NCI-H146 (cell line): ENCODE data around the gene EPHX1.
A peak's percentile ranks its signal among the peaks of the same experiment; 100 is the strongest.

Source experiments
- DNase-seq: peaks from one replicate; lab custom pipeline; 2025; lab: John Stamatoyannopoulos, UW

The EPHX1 gene

DNA sequence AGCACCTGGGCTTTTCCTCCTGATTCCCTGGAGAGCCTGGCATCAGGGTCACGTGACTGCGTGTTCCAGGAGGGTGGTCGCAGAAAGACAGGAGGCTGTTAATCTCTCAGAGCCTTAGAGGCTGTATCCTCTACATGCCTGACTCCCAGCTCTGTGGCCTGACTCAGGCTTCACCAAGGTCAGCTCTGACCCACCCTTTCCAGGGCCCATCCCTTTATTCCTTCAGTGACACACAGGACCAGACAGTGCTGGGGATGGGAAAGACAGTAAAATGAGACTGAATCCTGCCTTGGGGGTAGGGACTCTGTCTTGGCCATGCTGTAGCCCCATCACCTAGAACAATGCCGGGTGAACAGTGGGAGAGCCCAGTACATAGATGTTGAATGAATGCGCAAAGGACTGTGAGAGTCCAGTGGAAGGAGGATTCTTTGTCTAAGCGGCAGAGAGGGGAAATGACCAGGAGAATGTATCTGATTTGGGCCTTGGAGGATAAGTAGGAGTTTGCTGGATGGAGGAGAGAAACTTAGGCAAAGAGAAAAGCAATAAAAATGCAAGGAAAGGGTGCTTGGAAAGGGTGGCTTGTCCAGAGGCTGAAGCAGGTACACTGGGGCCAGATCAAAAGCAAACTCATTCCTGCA lies 33.0 kb downstream of the EPHX1 start:
- DNase-seq = no peak

DNA sequence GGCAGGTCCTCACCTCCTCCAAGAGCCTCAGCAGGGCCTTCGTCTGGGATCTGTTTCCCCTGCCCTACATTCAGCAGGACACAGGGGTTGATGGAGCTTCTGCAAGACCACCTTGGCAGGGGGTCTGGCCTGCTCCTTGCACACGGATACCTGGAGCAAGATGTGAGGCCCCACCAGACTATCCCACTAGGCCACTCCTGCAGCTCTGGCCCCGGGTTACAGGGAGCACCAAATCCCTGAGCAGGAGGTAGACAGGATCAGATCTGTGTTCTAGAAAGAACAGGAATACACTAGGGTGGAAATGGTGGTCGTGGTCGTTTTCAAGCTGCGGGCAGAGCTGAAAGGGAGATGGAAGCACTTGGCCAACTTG lies 33.5 kb downstream of the EPHX1 start:
- no peak for DNase-seq

DNA sequence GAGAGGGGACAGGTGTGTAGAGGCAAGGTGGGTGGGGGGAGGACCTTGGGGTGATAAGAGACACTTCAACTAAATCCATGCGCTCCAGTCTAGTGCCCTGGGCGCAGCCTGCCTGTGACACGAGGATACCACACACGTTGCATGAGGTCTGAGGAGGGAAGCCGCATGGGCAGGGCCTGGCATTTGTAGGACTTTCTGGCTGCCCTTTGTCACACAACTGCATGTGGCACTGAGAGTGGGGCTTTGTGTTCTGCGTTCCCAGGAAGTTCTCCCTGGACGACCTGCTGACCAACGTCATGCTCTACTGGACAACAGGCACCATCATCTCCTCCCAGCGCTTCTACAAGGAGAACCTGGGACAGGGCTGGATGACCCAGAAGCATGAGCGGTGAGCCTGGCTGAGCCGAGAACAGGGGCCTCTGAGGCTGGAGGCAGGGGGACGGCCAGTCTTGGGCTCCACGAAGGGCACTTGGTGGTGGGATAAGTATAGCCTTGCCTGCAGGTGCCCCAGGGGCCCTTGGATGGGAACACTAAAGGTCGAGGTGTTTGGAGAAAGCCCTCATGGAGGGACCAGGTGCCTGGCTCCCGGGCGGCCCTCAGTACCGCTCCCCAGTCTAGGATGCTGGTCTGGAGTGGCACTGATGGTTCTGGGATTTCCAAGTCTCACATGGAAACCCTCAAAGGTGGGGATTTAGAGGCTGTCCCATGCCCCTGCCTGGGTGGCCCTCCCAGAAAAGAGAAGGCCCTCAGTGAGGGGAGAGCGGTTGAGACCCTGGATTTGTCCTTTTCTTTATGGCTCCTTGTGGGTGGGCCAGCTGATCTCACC lies 34.5 kb downstream of the EPHX1 start:
- no peak for DNase-seq

DNA sequence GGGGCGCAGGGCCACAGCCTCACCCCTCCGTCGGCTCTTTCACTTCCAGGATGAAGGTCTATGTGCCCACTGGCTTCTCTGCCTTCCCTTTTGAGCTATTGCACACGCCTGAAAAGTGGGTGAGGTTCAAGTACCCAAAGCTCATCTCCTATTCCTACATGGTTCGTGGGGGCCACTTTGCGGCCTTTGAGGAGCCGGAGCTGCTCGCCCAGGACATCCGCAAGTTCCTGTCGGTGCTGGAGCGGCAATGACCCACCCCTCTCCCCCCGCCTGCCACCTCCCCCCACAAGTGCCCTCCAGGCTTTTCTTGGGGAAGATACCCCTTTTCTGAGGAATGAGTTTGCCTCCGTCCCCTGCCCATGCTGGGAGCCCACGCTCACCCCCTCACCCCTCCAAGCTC lies 35.2 kb downstream of the EPHX1 start:
- DNase-seq = no peak

DNA sequence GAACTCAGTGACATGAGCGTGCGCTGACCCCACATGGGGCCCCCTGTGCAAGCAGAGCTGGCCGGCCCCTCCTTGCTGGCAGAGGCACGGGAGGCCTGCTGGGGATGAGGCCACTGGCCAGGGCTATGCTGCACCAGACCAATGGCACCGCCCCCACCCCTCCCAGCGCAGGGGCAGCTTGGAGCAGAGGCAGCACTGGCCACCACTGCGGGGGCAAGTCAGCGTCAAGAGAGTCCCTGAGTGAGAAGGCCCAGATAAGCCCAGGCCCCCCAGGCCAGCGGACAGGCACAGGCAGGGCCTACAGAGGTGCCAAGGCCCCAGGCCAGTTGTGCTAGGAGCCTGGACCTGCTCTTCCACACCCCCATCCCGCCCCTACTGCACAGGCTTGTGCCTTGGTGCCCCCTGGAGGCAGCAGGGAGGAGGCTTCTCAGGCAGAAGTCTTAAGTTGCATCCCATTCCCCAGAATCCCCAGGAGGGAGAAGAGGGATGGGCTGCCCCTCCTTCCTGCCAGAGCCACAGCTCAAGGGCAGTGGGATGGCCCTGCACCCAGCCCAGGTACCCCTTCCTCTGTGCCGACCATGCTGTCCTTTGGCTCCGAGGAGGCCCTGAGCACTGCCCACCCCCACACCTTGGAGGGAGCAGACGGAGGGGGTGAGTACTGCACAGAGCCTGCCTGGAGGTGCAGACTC lies 35.8 kb downstream of the EPHX1 start:
- peak; percentile 65 for DNase-seq

DNA sequence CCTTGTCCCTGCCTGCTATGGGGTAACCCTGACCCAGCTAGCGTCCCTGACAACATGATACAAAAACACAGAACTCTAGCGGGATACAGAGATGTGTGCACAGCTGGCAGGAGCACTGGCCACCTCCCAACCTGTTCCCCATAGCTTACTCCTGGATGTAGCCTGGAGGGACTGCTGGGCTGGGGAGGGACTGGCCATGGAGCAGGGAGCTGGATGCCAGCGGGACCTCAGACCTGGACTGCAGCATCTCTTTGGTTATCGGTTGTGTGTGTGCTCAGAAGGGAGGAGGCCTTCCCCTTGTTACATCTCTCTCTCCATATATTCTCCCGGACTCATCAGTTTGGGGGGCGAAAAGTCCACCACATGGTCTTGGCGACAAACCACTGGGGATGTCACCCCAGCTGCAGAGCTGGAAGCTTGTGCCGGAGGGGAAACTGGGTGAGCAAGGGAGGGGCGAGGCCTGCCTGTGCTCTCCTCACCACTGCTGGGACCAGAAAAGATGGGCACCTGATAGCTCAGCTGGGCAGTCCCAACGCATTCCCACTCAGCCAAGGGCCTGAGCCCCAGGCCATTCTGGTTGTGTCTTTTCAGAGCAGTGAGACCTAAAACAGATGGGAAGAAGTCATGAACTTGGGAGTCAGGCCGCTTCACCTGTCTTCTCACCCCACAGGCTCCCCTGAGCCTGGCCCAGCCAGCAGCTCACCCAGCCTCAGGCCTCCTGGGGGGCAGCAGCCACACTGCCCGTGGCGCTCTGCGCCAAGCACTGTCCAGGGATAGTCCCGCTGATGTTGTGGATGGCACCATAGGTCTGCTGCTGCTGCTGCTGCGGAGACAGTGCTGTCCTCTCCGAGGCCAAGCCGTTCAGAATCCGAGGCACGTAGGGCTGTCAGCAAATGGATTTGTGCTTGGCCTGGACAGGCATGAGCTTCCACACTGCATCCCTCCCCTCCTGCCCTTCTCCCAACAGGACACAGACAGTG lies 36.7 kb downstream of the EPHX1 start:
- no peak for DNase-seq

DNA sequence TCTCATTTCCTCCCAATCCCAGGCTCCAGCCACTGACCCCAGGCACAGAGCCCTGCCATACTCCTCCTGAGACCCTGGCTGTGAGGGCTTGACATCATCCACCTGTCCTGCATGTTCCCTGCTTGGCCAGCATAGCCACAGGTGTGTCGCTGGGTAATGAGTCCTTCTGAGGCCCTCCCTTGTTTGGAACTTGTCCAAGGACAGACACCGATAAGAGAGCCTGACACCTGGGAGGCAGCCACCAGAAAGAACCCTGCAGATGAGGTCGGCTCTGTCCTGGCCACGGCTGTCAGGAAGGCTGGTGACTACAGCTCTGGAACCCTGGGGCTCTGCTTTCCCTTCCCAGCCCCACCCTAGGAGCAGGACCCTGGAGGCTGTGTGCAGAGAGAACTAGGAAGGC lies 37.7 kb downstream of the EPHX1 start:
- DNase-seq = peak; percentile 96

DNA sequence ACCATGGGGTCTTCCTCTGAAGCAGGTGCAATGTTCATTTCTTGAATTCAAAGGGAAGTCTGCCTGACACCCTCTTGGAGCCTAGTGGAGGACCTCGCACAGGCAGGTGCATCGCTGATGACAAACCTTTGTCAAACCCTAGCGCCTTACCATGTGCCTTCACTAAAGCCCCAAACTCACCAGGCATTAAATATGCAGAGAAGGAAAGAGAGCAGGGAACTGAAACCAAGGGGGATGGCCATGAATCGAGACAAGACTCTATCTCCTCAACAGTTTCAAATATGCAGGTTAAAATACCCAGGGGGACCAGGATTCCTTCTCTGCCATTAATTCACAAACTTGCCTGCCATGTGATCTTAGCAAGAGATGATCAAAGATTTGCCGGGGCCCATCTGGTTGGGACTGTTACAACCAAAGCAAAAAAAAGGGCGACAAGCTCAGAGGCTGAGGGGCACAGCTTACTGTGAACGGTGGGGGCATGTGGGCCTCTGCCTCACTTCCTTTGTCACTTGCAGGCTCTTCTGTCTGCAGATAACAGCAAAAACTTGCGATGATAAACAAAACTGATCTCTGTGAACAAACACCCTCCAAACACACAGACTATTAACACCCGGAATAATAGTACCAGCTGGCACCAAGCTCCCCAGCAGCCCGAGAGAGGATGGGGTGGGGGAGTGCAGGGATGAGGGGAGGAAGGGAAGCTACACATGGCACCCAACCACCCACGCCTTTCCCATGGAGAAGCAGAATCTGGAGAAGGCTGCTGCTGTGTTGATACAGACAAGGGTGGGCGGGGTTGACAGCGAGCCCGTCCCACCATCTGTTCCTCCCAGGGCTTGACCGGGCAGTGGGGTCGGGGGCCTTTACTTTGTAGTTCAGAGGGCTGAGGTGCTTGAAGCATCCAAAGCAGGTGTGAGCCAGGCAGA lies 38.4 kb downstream of the EPHX1 start:
- peak; percentile 10 for DNase-seq

DNA sequence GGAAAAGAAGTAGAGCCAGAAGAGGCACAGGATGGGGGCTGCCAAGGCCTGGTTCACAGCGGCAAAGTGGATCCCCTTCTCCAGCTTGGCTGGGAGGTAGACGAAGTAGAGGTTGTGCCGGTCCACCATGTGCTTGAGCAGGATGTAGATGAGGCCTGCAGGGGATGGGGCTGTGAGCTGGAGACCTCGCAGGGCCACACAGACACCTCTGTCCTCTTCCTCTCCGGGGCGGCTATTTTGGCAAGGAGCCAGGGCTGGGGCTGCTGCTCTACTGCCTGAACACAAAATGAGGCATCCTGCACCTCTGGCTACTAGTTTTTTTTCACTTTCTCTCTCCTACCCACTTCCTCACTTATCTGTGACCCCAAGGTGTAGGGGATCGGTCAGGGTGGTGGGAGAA lies 40.0 kb downstream of the EPHX1 start:
- DNase-seq = no peak

DNA sequence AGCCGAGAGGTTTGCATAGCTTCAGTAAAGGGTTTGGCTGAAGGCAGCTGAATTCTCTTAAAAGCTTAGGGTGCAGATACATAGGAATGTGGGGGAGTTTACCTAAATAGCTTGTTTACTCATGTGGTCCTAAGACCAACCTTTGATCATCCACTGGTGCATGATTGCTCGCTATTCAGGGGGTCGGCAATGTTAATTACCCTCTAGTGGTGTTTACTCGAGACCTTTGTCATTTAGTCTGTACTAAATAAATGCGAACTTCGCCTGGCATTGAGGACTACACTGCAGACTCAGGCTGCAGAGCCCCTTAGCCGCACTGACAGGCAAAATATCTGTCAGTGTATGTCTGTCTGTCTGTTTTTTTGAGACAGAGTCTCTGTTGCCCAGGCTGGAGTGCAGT lies 40.4 kb downstream of the EPHX1 start:
- DNase-seq = no peak

DNA sequence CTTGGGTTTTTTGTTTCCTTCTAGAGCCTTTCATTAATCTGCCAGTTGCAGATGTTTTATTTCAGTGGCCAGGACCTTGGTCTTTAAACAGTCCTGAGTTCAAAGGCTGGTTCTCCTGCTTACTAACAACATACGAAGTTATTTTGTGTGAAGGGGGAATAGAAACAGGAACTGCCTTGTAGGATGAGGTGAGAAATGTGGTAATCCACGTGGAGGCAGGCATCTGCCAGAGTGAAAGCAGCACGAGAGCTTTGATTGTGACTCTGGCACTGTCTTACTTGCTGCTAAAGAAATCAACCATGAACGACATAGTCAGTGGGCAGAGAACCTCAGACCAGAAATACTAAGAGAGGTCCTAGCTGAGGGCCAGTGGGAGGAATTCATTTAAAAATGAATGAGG lies 41.9 kb downstream of the EPHX1 start:
- DNase-seq = no peak

DNA sequence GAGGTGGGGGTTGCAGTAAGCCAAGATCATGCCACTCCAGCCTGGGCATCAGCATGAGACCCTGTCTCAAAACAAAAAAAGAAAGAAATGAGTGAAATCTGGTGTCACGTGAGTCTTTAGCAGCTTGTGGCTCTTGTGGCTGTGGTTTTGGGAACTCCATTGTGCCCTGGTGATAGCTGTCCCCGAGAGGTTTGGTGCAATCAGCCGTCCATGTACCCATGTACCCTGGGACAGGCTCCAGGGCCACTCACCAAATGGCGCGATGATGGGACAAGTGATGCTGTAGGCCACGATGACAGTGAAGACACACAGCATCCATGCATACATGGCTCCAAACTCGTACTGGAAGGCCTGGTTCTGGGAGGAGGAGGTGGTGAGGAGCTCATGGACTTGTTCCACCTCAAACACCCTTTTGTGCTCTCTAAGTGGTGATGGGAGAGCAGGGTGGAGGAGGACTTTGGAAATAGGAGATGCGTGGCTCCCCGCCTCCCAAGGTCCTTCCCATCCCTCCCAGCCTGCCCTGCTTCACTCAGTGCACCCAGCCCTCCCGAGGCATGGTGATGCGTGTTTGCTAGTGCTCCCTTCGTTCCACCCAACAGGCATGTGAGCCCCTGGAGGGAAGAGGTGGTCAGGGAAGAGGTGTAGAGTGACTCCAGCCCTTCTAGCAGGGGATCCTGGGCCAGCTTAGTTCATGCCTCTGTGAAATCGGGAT lies 42.6 kb downstream of the EPHX1 start:
- DNase-seq = no peak

DNA sequence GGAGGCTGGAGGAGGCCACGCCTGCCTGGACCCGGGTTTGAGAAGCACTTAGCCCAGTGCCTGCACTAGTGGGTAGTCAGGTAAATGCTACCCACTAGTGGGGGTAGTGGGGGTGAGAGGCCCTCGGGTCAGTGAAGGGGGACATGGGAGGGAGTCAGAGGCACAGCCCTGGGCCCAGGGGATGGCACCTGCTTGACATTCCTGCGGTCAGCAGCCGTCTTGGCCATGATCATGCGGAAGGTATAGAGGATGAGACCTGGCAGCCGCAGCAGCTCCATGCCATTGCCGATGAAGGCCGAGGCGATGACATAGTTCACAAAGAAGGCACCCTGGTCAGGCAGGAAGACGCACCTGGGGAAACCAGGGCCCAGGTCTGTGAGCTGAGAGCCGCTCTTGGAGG lies 43.5 kb downstream of the EPHX1 start:
- DNase-seq = no peak

DNA sequence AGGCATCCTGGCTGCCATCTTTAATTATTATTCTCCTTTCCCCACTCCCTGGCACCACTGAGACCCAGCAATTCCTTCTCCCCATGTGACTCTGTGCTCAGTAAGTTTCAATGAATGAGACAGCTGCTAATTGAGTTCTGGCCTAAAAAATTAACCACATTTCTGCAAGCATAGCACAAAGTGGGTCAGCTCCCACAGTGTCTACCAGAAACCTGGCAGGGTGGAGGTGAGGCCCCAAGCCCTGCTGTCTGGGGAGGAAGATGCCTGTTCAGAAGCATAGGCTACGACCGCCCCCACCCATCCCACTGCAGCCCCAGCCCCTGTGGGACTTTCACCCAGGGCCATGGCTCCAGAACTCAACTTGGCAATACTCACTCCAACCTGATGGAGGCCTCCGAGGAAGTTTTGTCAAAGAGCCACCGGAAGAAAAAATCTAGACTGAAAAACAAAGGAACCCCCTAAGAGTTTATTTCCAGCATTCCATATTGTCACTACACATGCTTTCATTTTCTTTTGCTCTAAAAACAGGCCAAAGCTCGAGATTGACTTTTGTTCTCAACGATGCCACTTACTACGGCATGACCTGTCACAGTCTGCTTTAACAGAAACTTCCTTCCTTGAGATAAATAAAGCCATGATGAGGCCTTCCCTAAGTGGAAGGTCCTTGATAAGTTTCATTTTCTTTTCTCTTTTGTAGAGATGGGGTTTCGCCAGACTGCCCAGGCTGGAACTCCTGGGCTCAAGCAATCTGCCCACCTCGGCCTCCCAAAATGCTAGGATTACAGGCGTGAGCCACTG lies 45.8 kb downstream of the EPHX1 start:
- no peak for DNase-seq

DNA sequence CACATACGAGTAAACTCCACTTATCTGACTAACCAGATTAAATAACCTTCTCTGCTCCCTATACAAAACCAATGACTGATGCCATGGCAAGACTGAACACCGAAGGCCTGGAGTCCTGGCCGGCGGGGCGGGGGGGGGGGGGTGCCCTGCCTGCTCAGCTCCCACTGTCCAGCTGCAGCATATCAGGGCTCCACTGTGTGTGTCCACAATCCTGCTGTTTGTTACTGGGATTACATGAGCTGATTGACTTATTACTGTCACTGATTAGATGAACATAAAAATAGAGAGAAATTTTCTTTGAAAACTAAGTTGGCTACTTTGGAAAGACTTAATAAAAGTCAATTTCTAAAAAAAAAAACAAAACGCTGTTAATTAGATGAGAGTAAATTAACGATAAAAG lies 47.3 kb downstream of the EPHX1 start:
- peak; percentile 15 for DNase-seq

DNA sequence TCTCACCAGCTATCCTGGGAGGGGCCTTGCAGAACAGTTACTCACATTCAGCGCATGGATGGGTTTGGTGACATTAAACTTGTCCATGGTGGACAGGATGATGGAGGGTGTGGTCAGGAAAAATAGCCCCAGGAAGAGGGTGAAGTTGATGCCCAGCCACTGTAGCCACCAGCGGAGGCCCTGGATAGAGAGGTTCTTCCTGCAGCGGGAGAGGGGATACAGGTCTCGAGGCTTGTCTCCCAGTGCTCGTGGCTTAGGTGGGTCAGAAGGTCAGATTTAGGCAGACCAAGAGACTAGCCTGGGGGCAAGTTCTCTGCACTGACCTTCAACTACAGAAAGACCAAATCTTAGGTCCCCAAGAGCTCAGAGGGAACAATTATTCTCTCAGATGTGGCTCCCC lies 49.2 kb downstream of the EPHX1 start:
- no peak for DNase-seq

DNA sequence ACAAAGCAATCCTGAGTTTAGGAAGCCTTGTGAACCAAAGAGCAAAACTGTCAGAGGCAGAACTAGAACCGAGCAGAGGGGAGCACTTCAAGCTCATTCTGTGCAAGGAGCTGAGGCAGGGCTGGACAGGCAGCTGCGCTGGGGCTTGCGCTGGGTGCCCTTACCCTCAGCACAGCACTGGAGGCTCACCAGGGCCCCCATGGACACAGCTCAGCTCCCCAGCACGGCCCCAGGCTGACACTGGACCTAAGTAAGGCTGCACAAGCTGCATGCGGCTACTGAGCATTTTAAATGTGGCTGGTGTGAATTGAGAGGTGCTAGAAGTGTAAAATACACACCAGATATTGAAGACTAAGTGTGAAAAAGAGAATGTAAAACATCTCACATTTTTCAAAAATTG lies 50.2 kb downstream of the EPHX1 start:
- no peak for DNase-seq

DNA sequence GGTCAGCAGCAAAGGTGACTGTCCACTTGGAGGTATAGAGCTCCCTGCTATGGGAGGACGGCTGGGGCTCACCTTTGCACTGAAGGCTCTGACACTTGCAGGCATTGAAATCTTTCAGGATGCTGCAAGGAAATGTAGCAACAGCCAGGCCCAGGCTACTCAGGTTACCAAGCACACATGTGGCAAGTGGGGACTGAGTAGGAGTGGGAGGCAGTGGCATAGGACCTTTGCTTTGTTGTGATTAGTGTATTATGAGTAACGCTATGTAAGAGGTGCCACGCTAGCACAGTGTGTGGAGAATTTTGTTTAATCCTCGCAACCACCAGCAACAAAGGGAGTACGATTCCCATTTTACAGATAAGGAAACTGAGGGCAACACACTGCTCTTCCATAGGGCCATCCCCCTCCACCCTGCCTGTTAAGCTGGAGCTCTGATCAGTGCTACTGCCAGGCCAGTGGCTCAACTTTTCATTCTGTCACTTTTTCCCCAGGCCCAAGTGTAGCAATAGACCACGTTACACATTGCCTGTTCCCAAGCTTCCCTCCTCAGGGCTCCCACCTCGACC lies 51.0 kb downstream of the EPHX1 start:
- no peak for DNase-seq
